ENCODE results near the gene TSPAN15.

Gene TSPAN15

DNA sequence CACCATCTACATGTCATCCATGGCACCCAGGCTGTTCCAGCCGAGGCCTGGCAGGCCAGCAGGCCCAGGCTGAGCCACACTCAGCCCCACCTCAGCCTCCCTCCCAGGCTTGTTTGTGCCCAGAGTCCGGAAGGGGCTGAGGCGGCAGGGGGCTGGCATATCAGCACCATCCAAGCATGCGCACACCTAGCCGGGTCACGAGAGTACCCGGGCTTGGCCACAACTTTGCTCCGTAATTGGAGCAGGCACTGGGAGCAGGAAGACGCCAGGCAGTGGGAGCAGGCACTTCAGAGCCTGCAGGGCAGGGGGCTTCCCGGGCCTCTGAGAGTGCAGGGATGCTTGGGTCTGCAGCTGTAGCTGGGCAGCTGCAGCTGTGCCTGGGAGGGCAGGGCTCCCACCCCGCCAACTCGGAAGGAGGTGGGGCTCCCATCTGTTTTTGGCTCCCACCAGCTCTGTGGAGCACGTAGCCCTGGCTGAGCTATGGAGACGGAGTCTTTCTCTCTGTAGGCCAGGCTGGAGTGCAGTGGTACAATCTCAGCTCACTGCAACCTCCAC is 15.2 kb upstream of the TSPAN15 start:
- CTCF ChIA-PET: no interaction called here
- Histone ChIP-seq H3K27ac (ENCODE audit: insufficient read depth in 1 of 2, low read depth in 1 of 2, low read length in 2 of 2, poor library complexity in 1 of 2, severe bottlenecking in 2 of 2) (no peak overlapping the region), H3K4me1 (ENCODE audit: control extremely low read depth in 1 of 4, control insufficient read depth in 4 of 4, insufficient read depth in 4 of 4, low read length in 3 of 4) (peaks cover 0 to 17% (median 0%) of the 10 kb centered on the region in 4 experiments)

DNA sequence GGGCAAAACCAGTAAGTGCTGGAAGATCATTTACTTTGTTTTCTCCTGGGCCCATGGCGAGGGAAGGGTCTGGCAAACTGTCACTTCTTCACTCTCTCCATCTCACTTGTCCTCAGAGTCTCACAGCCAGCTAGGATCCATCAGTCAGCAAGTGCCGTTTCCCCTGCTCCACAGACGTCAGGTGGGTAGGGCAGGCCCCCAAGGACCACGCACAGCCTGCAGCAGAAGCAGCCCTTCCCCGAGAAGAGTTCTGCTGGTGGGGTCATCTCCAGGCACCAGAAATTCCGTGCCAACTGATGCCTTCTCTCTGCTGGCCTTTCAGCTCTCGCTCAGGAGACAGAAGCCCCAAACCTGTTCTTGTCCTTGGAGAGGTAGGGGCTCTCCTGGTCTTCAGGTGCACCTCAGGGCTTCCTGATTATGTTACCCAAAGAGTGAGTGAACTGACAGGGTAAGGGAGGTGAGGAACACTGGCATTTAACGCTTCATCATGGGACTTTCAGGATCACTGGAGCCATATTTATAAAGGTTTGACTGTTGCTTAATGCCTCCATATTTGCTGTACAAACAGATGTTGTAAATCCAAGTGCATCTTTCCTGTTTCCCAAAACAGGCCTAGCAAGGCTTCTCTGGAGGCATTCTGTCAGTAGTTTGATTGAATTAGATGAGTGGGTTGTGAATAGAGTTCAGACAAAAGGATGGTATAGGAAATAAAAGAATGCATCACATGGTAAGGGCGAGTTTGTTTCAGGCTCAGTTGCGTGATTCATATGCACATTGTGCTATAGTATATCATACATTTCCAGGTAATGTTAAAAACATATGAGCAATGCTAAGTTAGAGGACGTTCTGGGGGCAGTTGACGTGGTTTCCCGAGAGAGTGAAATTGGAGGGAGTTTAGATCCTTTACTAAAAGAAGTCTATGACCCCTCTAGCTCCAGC is 13.7 kb upstream of the TSPAN15 start:
- DNase-seq: no peak
- H3K36me3 ChIP-seq (ENCODE audit: control insufficient read depth in 4 of 4, insufficient read depth in 4 of 4, low read length in 3 of 4): no peaks in the 10 kb centered on the region
- no peak overlapping the region for H3K27ac ChIP-seq (ENCODE audit: insufficient read depth in 1 of 2, low read depth in 1 of 2, low read length in 2 of 2, poor library complexity in 1 of 2, severe bottlenecking in 2 of 2)
- no peaks in the 10 kb centered on the region for H3K9me3 ChIP-seq (ENCODE audit: control extremely low read depth in 1 of 5, control insufficient read depth in 4 of 5, insufficient read depth in 2 of 5, low read depth in 1 of 5, low read length in 4 of 5)
- peaks cover 0 to 17% (median 0%) of the 10 kb centered on the region in 4 experiments for H3K4me1 ChIP-seq (ENCODE audit: control extremely low read depth in 1 of 4, control insufficient read depth in 4 of 4, insufficient read depth in 4 of 4, low read length in 3 of 4)
- ChIA-PET CTCF (interaction anchor here (1.1 to 1.4 kb wide), 2 partner anchors 26 to 29 kb away, joined by 3 read pairs; no protein-coding TSS in a partner anchor), POLR2A (no interaction called here)
- H3K27me3 ChIP-seq (replicated peaks in 2 of 5; ENCODE audit: control insufficient read depth in 4 of 5, insufficient read depth in 5 of 5, low read length in 4 of 5): no peaks in the 10 kb centered on the region
- no peak overlapping the region for H3K4me3 ChIP-seq (ENCODE audit: control insufficient read depth in 1 of 7, extremely low read depth in 1 of 7, insufficient read depth in 4 of 7, low read depth in 2 of 7, low read length in 6 of 7)
- WGBS (ENCODE audit: insufficient coverage): 96% methylated on average over 8 of the region's 13 CpGs

More for the DNA sequence above, 15.2 kb upstream of the TSPAN15 start:
- no peak overlapping the region for H3K4me3 ChIP-seq (ENCODE audit: control insufficient read depth in 1 of 7, extremely low read depth in 1 of 7, insufficient read depth in 4 of 7, low read depth in 2 of 7, low read length in 6 of 7)
- no peaks in the 10 kb centered on the region for H3K27me3 ChIP-seq (replicated peaks in 2 of 5; ENCODE audit: control insufficient read depth in 4 of 5, insufficient read depth in 5 of 5, low read length in 4 of 5)
- H3K36me3 ChIP-seq (ENCODE audit: control insufficient read depth in 4 of 4, insufficient read depth in 4 of 4, low read length in 3 of 4): no peaks in the 10 kb centered on the region
- WGBS (ENCODE audit: insufficient coverage): 97% methylated on average over 14 of the region's 14 CpGs
- POLR2A ChIA-PET: no interaction called here
- DNase-seq: no peak
- H3K9me3 ChIP-seq (ENCODE audit: control extremely low read depth in 1 of 5, control insufficient read depth in 4 of 5, insufficient read depth in 2 of 5, low read depth in 1 of 5, low read length in 4 of 5): no peaks in the 10 kb centered on the region

DNA sequence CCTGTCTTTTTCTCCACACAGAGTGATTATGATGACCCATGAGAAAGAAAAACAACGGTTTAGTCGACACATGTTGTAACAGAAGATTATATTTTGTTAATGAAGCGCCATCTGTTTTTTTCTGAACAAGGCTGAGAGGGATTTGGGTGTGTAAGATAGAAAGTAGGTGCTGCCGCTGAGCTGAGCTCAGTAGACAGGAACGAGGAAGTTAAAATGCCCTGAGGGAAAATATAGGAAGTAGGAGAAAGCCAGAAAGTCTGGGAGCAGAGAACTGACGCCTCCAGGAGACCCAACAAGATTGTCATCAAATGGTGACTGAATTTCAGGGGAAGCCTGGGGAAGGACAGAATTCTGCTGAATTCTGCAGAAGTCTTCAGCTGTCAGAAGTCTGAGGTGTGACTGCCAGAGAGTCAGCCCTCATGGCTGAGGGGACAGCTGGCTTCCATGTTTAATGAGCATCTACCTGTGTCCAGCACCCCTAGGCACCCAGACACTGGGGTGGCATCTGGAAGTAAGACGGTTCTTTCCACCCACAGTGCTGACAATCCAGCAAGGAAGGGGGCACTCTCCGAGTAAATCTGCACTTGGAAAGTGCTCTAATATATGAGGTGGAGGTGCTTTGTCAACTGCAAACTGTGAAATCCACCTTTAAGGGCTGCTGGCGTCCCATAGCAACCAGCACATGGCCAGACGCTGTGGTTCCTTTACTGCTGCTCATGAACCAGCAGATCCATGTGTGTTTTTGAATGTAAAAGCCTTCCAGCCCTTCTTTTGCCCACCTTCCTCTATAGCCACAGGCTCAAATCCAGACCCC is 12.5 kb upstream of the TSPAN15 start:
- Histone ChIP-seq H3K4me3 (ENCODE audit: control insufficient read depth in 1 of 7, extremely low read depth in 1 of 7, insufficient read depth in 4 of 7, low read depth in 2 of 7, low read length in 6 of 7) (no peak overlapping the region), H3K36me3 (ENCODE audit: control insufficient read depth in 4 of 4, insufficient read depth in 4 of 4, low read length in 3 of 4) (no peaks in the 10 kb centered on the region), H3K9me3 (ENCODE audit: control extremely low read depth in 1 of 5, control insufficient read depth in 4 of 5, insufficient read depth in 2 of 5, low read depth in 1 of 5, low read length in 4 of 5) (no peaks in the 10 kb centered on the region), H3K4me1 (ENCODE audit: control extremely low read depth in 1 of 4, control insufficient read depth in 4 of 4, insufficient read depth in 4 of 4, low read length in 3 of 4) (peaks cover 0 to 17% (median 0%) of the 10 kb centered on the region in 4 experiments), H3K27ac (ENCODE audit: insufficient read depth in 1 of 2, low read depth in 1 of 2, low read length in 2 of 2, poor library complexity in 1 of 2, severe bottlenecking in 2 of 2) (no peak overlapping the region), H3K27me3 (replicated peaks in 2 of 5; ENCODE audit: control insufficient read depth in 4 of 5, insufficient read depth in 5 of 5, low read length in 4 of 5) (no peaks in the 10 kb centered on the region)
- ChIA-PET CTCF (interaction anchor here (1.1 to 2.3 kb wide), 3 partner anchors 10 to 31 kb away, joined by 3 to 6 read pairs (median 3); no protein-coding TSS in a partner anchor), POLR2A (no interaction called here)
- 58% methylated on average over 9 of the region's 10 CpGs for WGBS (ENCODE audit: insufficient coverage)
- no peak for DNase-seq

GRCh38 chr10:69439350-69439739 is 11.9 kb upstream of the TSPAN15 start:
- 91% methylated on average over 5 of the region's 5 CpGs for WGBS (ENCODE audit: insufficient coverage)
- Histone ChIP-seq H3K9me3 (ENCODE audit: control extremely low read depth in 1 of 5, control insufficient read depth in 4 of 5, insufficient read depth in 2 of 5, low read depth in 1 of 5, low read length in 4 of 5) (no peaks in the 10 kb centered on the region), H3K27me3 (replicated peaks in 2 of 5; ENCODE audit: control insufficient read depth in 4 of 5, insufficient read depth in 5 of 5, low read length in 4 of 5) (no peaks in the 10 kb centered on the region), H3K36me3 (ENCODE audit: control insufficient read depth in 4 of 4, insufficient read depth in 4 of 4, low read length in 3 of 4) (no peaks in the 10 kb centered on the region), H3K27ac (ENCODE audit: insufficient read depth in 1 of 2, low read depth in 1 of 2, low read length in 2 of 2, poor library complexity in 1 of 2, severe bottlenecking in 2 of 2) (no peak overlapping the region), H3K4me1 (ENCODE audit: control extremely low read depth in 1 of 4, control insufficient read depth in 4 of 4, insufficient read depth in 4 of 4, low read length in 3 of 4) (peaks cover 0 to 17% (median 0%) of the 10 kb centered on the region in 4 experiments), H3K4me3 (ENCODE audit: control insufficient read depth in 1 of 7, extremely low read depth in 1 of 7, insufficient read depth in 4 of 7, low read depth in 2 of 7, low read length in 6 of 7) (no peak overlapping the region)
- ChIA-PET CTCF (interaction anchor here (1.4 to 2.3 kb wide), 2 partner anchors 10 to 28 kb away, joined by 3 to 6 read pairs; no protein-coding TSS in a partner anchor), POLR2A (no interaction called here)
- DNase-seq: no peak

DNA sequence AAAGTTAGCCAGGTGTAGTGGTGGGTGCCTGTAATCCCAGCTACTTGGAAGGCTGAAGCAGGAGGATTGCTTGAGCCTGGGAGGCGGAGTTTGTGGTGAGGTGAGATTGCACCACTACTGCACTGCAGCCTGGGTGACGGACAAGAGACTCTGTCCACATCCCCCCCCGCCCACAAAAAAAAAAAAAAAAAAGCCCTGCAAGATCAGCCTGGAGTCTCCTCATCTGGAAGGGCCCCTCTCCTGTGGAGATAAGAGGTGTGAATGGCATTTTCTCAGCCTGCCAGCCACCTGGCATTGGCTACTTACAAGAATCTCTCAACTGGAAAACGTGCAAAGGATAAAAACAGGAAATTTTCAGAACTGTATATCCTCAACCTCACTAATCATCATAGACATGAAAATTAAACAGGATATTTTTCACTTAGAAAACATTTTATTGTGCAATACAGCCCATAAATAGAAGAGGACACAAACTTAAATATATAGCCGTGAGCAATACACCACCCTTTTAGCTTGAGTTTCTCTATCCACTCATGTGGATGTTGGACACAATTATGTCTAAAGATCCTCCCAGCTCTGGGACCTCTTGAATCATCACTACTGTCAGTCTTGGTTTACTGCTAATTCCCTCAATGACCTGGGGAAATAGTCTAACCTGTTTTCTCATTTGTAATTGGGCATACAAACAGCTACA is 11.3 kb upstream of the TSPAN15 start:
- 75% methylated on average over 1 of the region's 5 CpGs for WGBS (ENCODE audit: insufficient coverage)
- POLR2A ChIA-PET: no interaction called here
- DNase-seq: peak in 2 of 3 donors; percentile 50 to 51
- CTCF ChIA-PET: interaction anchor here (2.3 kb wide), 1 partner anchor 9 kb away, joined by 6 read pairs; no protein-coding TSS in a partner anchor
- Histone ChIP-seq H3K27me3 (replicated peaks in 2 of 5; ENCODE audit: control insufficient read depth in 4 of 5, insufficient read depth in 5 of 5, low read length in 4 of 5) (no peaks in the 10 kb centered on the region), H3K4me3 (ENCODE audit: control insufficient read depth in 1 of 7, extremely low read depth in 1 of 7, insufficient read depth in 4 of 7, low read depth in 2 of 7, low read length in 6 of 7) (peak overlapping the region in 1 of 7 experiments; percentile 4), H3K9me3 (ENCODE audit: control extremely low read depth in 1 of 5, control insufficient read depth in 4 of 5, insufficient read depth in 2 of 5, low read depth in 1 of 5, low read length in 4 of 5) (no peaks in the 10 kb centered on the region), H3K27ac (ENCODE audit: insufficient read depth in 1 of 2, low read depth in 1 of 2, low read length in 2 of 2, poor library complexity in 1 of 2, severe bottlenecking in 2 of 2) (no peak overlapping the region), H3K4me1 (ENCODE audit: control extremely low read depth in 1 of 4, control insufficient read depth in 4 of 4, insufficient read depth in 4 of 4, low read length in 3 of 4) (peaks cover 0 to 17% (median 0%) of the 10 kb centered on the region in 4 experiments), H3K36me3 (ENCODE audit: control insufficient read depth in 4 of 4, insufficient read depth in 4 of 4, low read length in 3 of 4) (no peaks in the 10 kb centered on the region)

DNA sequence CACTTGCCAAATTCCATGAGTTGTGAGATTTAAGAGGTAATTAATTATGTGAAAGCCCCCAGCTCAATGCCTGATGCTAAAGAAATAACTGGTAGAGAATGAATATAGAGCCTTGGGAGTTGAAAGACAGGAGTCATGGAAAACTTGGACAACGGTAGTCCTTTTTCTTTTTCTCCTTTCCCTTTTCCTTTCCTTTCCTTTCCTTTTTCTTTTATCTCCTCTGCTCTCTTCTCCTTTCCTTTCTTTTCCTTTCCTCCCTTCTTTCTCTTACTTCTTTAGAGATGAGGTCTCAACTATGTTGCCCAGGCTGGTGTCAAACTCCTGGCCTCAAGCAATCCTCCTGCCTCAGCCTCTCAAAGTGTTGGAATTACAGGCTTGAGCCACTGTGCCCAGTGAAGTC is 7.9 kb upstream of the TSPAN15 start:
- CTCF ChIA-PET: interaction anchor here (0.6 kb wide), 1 partner anchor 1068 kb away, joined by 5 read pairs; no protein-coding TSS in a partner anchor

More for the DNA sequence above, 7.9 kb upstream of the TSPAN15 start:
- no peak for DNase-seq
- POLR2A ChIA-PET: no interaction called here
- H3K36me3 ChIP-seq (ENCODE audit: control insufficient read depth in 4 of 4, insufficient read depth in 4 of 4, low read length in 3 of 4): no peaks in the 10 kb centered on the region
- no peaks in the 10 kb centered on the region for H3K9me3 ChIP-seq (ENCODE audit: control extremely low read depth in 1 of 5, control insufficient read depth in 4 of 5, insufficient read depth in 2 of 5, low read depth in 1 of 5, low read length in 4 of 5)
- no peak overlapping the region for H3K4me3 ChIP-seq (ENCODE audit: control insufficient read depth in 1 of 7, extremely low read depth in 1 of 7, insufficient read depth in 4 of 7, low read depth in 2 of 7, low read length in 6 of 7)
- WGBS (ENCODE audit: insufficient coverage): no CpG with 5 or more reads among the region's 1 CpG
- no peaks in the 10 kb centered on the region for H3K27me3 ChIP-seq (replicated peaks in 2 of 5; ENCODE audit: control insufficient read depth in 4 of 5, insufficient read depth in 5 of 5, low read length in 4 of 5)
- H3K27ac ChIP-seq (ENCODE audit: insufficient read depth in 1 of 2, low read depth in 1 of 2, low read length in 2 of 2, poor library complexity in 1 of 2, severe bottlenecking in 2 of 2): no peak overlapping the region
- peaks cover 0 to 16% (median 0%) of the 10 kb centered on the region in 4 experiments for H3K4me1 ChIP-seq (ENCODE audit: control extremely low read depth in 1 of 4, control insufficient read depth in 4 of 4, insufficient read depth in 4 of 4, low read length in 3 of 4)

Data from common myeloid progenitor, CD34-positive (primary cell).